K562 (cell line): ENCODE measurements around the gene POLR3K. TPM values are rescaled to one million over a fixed set of nuclear protein-coding genes. Genes with fewer than 3 reads are reported as not detected.

Experiments
- ATAC-seq: fragments of 200-7000 bp; cut with Tn5 transposase; 3 replicates; pipeline ENCODE4 v1.9.1; 2020; ENCODE audit warnings: moderate library complexity
- BruUV-seq: library from RNA; stranded (reverse); fragments of 400-500 nt; replicated peaks from 2 replicates; lab custom pipeline; 2021; lab: Mats Ljungman, UMichigan
- CTCF ChIA-PET: fragments of 300-600 bp; formaldehyde crosslinking; extraction: SDS; loops from one replicate; lab custom pipeline; 2021; ENCODE audit warnings: low intra/inter-chr PET ratio; lab: Yijun Ruan, JAX
- POLR2A ChIA-PET: fragments of 300-600, 350-650 bp; sonication (Branson Sonifier 250); formaldehyde crosslinking; extraction: SDS; loops from one replicate; lab custom pipeline; 2021; ENCODE audit warnings: antibody characterized with exemption, inconsistent platforms; lab: Yijun Ruan, JAX
- DNase-seq, 4 experiments: peaks; one replicate each; pipeline versions ENCODE4 v3.0.0 to v3.0.0-alpha.2; 2011 to 2018; ENCODE audit warnings: low spot score in 3 of 4, mixed read lengths in 3 of 4; ENCODE audit errors: extremely low read depth in 1 of 4
- FAIRE-seq: peaks from 2 replicates; lab custom pipeline; 2011; peaks lifted over from hg19 to GRCh38; lab: Jason Lieb, UNC
- H2AFZ ChIP-seq: 2 replicates; pipeline ENCODE4 v1.6.0; 2011; ENCODE audit warnings: low read depth, low read length, control low read depth, inconsistent platforms
- H3K27ac ChIP-seq: fragments of 200-600 bp; 3 replicates; pipeline ENCODE4 v1.8.0; 2011; ENCODE audit warnings: low read depth, mild to moderate bottlenecking, control low read depth, inconsistent platforms, low read length, moderate library complexity, mixed read lengths; ENCODE audit errors: extremely low read depth
- H3K27me3 ChIP-seq, 2 experiments: fragments of 300-600 bp in 1 of 2; 2 replicates in 1 of 2; 3 replicates in 1 of 2; pipeline versions ENCODE4 v1.6.0 to v1.8.0; 2011; ENCODE audit warnings: inconsistent platforms in 2 of 2, low read length in 2 of 2, mild to moderate bottlenecking in 1 of 2, mixed read lengths in 1 of 2, moderate library complexity in 1 of 2; ENCODE audit not compliant: control insufficient read depth in 2 of 2, insufficient read depth in 2 of 2
- H3K36me3 ChIP-seq: fragments of 300-600 bp; 3 replicates; pipeline ENCODE4 v1.8.0; 2011; ENCODE audit warnings: mild to moderate bottlenecking, low read length, inconsistent platforms; ENCODE audit not compliant: control insufficient read depth, insufficient read depth
- H3K4me1 ChIP-seq, 2 experiments: fragments of 200-600 bp in 1 of 2; replicated peaks in 1 of 2; 2 replicates in 1 of 2; 3 replicates in 1 of 2; pipeline versions ENCODE4 v1.5.1 to v1.8.0; 2011; ENCODE audit warnings: inconsistent platforms in 2 of 2, low read length in 2 of 2, mild to moderate bottlenecking in 1 of 2, mixed read lengths in 1 of 2, moderate library complexity in 1 of 2; ENCODE audit not compliant: control insufficient read depth in 2 of 2, insufficient read depth in 2 of 2
- H3K4me2 ChIP-seq: 2 replicates; pipeline ENCODE4 v1.6.1; 2011; ENCODE audit warnings: low read length, control low read depth, inconsistent platforms, mixed read lengths; ENCODE audit not compliant: insufficient read depth
- H3K4me3 ChIP-seq: fragments of 200-600 bp; sonication (generic), shearing (Covaris generic); 2 replicates; pipeline ENCODE4 v1.5.1; 2016; ENCODE audit warnings: control low read depth, inconsistent platforms
- H3K79me2 ChIP-seq: fragments of 200-600 bp; 3 replicates; pipeline ENCODE4 v1.8.0; 2011; ENCODE audit warnings: low read length, inconsistent platforms; ENCODE audit not compliant: control insufficient read depth, insufficient read depth
- H3K9ac ChIP-seq, 2 experiments: 2 replicates each; pipeline versions ENCODE4 v1.6.0 to v1.6.1; 2011; ENCODE audit warnings: low read depth in 2 of 2, low read length in 2 of 2, control low read depth in 1 of 2, inconsistent platforms in 1 of 2, mild to moderate bottlenecking in 1 of 2, mixed read lengths in 1 of 2; ENCODE audit not compliant: insufficient read depth in 1 of 2
- H3K9me1 ChIP-seq: one replicate; pipeline ENCODE4 v1.6.0; 2011; ENCODE audit warnings: inconsistent platforms, mild to moderate bottlenecking, low read length, moderate library complexity; ENCODE audit not compliant: control insufficient read depth, insufficient read depth
- H3K9me3 ChIP-seq: replicated peaks from 2 replicates; pipeline ENCODE4 v1.5.1; 2011; ENCODE audit warnings: low read depth, low read length, inconsistent platforms; ENCODE audit not compliant: control insufficient read depth, insufficient read depth
- H4K20me1 ChIP-seq: replicated peaks from 2 replicates; pipeline ENCODE4 v1.6.1; 2011; ENCODE audit warnings: low read length, inconsistent platforms, mixed read lengths; ENCODE audit not compliant: control insufficient read depth, insufficient read depth
- ARID3A ChIP-seq: IDR thresholded peaks from 2 replicates; pipeline ENCODE4 v1.6.1; 2012; ENCODE audit warnings: low read depth, low read length, improper control_type of control experiment, borderline replicate concordance
- ETV5 ChIP-seq: sonication (generic); formaldehyde crosslinking; IDR thresholded peaks from 2 replicates; pipeline ENCODE4 v1.4.0; 2020; ENCODE audit warnings: low read depth, mild to moderate bottlenecking, missing genetic modification reagents
- SMAD3 ChIP-seq: fragments of 450-650 bp; formaldehyde crosslinking; conservative IDR thresholded peaks from 2 replicates; pipeline ENCODE4 v1.4.0; 2020; ENCODE audit warnings: mild to moderate bottlenecking
- SMARCA4 ChIP-seq: fragments of 450-650 bp; IDR thresholded peaks from 2 replicates; pipeline ENCODE4 v1.6.1; 2016
- SRSF7 ChIP-seq: fragments of 200-400 bp; formaldehyde crosslinking; optimal IDR thresholded peaks from 2 replicates; pipeline ENCODE3; 2017; ENCODE audit warnings: mild to moderate bottlenecking, low read depth, low read length
- U2AF2 ChIP-seq: fragments of 200-400 bp; formaldehyde crosslinking; optimal IDR thresholded peaks from 2 replicates; pipeline ENCODE3; 2017; ENCODE audit warnings: low read depth, mild to moderate bottlenecking, low read length
- ZBTB7A ChIP-seq: IDR thresholded peaks from 2 replicates; pipeline ENCODE4 v1.6.1; 2011; ENCODE audit warnings: low read depth, mild to moderate bottlenecking, low read length, moderate library complexity, borderline replicate concordance; ENCODE audit not compliant: control insufficient read depth
- ZMIZ1 ChIP-seq, 2 experiments: fragments of 150-350 bp in 1 of 2; IDR thresholded peaks; 2 replicates each; pipeline ENCODE4 v1.6.1; 2012 to 2016; ENCODE audit warnings: low read depth in 2 of 2, low read length in 2 of 2, mild to moderate bottlenecking in 1 of 2, moderate library complexity in 1 of 2
- ZNF75A ChIP-seq: fragments of 450-650 bp; formaldehyde crosslinking; IDR thresholded peaks from 2 replicates; pipeline ENCODE4 v1.4.0; 2020; ENCODE audit warnings: mild to moderate bottlenecking
- WGBS: fragments of 100-300 bp; shearing (Covaris generic); methylation state at CpG from one replicate; pipeline ENCODE4 v1.1.6; 2016; ENCODE audit warnings: low coverage, mixed read lengths; ENCODE audit not compliant: insufficient coverage; ENCODE audit errors: missing lambda C conversion rate; 5-methylcytosine and 5-hydroxymethylcytosine counted together
- in situ Hi-C: fragments of 300-500 bp; cut with MboI; formaldehyde crosslinking; loops from 4 replicates; pipeline ENCODE4 v1.15.0; 2018; ENCODE audit warnings: inconsistent platforms, mixed read lengths
- intact Hi-C: fragments of 100-400 bp; cut with micrococcal nuclease; formaldehyde crosslinking; loops from 2 replicates; pipeline ENCODE4 v1.14.2; 2022
- polyA plus RNA-seq, 8 experiments: library from polyadenylated mRNA; depleted of rRNA in 4 of 8; stranded (reverse) in 5 of 8; unstranded in 3 of 8; fragments of >200 nt; fragmentation: Nextera tagmentation in 2 of 8; fragmentation: Illumina TruSeq in 1 of 8; extraction: Ambion mirVana in 2 of 8; extraction: Trizol in 1 of 8; gene quantifications; 2 replicates each; pipeline versions ENCODE4 v1.2.1 to v1.2.3, GENCODE V29; 2011 to 2014; ENCODE audit warnings: inconsistent platforms in 1 of 8, missing spikeins in 1 of 8
- total RNA-seq, 7 experiments: library from RNA; depleted of rRNA in 6 of 7; stranded (reverse); fragments of >200 nt in 6 of 7; fragmentation: Illumina TruSeq in 2 of 7; extraction: Trizol in 2 of 7; gene quantifications; 2 replicates each; pipeline versions ENCODE4 v1.2.1 to v1.2.3, GENCODE V29; 2011 to 2021; ENCODE audit warnings: low replicate concordance in 1 of 7

Gene POLR3K
- total and polyA plus RNA-seq, 9 of the 15 experiments (the other 6 are each of a cell fraction or from before 2014, with no cell fraction given), result 42.1 to 315 (median 86.7) TPM

GRCh38 chr16:42069-42457 is 11.3 kb downstream of the POLR3K start (continued):
- 0 out of 2 replicates have a peak, but pooled peaks have one; percentile 18 for TF ChIP-seq SMARCA4

- CTCF ChIA-PET, result no interaction called here
- no peaks in the 10 kb centered on the region for H3K9me3 ChIP-seq
- H3K4me3 ChIP-seq, result no peak overlapping the region
- DNase-seq, result no peak
- H3K79me2 ChIP-seq, result peaks cover 10% of the 10 kb centered on the region; the same call in 2 of the 3 replicates
- H2AFZ ChIP-seq, result no peak overlapping the region
- POLR2A ChIA-PET, result interaction anchor here (0.6 to 0.9 kb wide), 2 partner anchors 12 to 15 kb away, joined by 4 to 9 read pairs; partner anchors contain the start of genes POLR3K and SNRNP25
- peaks cover 3% of the 10 kb centered on the region for H3K9me1 ChIP-seq
- peaks cover 79% of the 10 kb centered on the region for H3K36me3 ChIP-seq
- H3K4me1 ChIP-seq, result peaks cover 18 to 30% of the 10 kb centered on the region in 2 experiments
- in situ Hi-C loops, result no loop called here
- peak overlapping the region; percentile 52; the same call in 2 of the 3 replicates for H3K27ac ChIP-seq
- peak; percentile 26 for FAIRE-seq
- intact Hi-C loops, result no loop called here
- BruUV-seq, result no TSS peak
- H3K4me2 ChIP-seq, result peak overlapping the region; percentile 55
- peak overlapping the region in 1 of 2 experiments; percentile 60; a peak in 1 of 4 replicates for H3K9ac ChIP-seq
- peak; percentile 59 for ATAC-seq
- no peaks in the 10 kb centered on the region for H3K27me3 ChIP-seq
- WGBS, result 82% methylated on average over 22 of the region's 22 CpGs
- H4K20me1 ChIP-seq, result peaks cover 21% of the 10 kb centered on the region
- TF ChIP-seq ETV5 (CRISPR knock-in tag) (no peak), U2AF2 (no peak), ARID3A (no peak), ZNF75A (CRISPR knock-in tag) (no peak), ZMIZ1 (IDR thresholded peaks at IDR 0.05; ENCODE audit: low read depth in 2 of 2, low read length in 2 of 2) (no peak), SMAD3 (CRISPR knock-in tag) (no peak), ZBTB7A (no peak), SRSF7 (no peak)
These were observed 11.9 kb downstream of the POLR3K start for GRCh38 chr16:41439-42068.
